HG03097 (cell line): ENCODE results near the gene PSAT1.
"Not testable (repeated sequence)": the region's sequence is repeated elsewhere in the genome, so short reads cannot be mapped to it uniquely, and the experiment has no call there.

Experiments
- ATAC-seq: cut with Tn5 transposase; IDR thresholded peaks from one replicate; pipeline ENCODE4 v1.9.1; 2021; ENCODE audit not compliant: unreplicated experiment, low FRiP score

PSAT1 gene

GRCh38 chr9:78296893-78297671 is at the start of gene PSAT1:
Gene PSAT1, plus strand, starts transcription at chr9:78297125. Its CDS starts 86 bp downstream, at chr9:78297211.
- peak; percentile 98 for ATAC-seq

- no peak for ATAC-seq
Observed at GRCh38 chr9:78248635-78249034, 48.3 kb upstream of the PSAT1 start.

GRCh38 chr9:78249542-78249941 is 47.4 kb upstream of the PSAT1 start:
- no peak for ATAC-seq

- ATAC-seq: no peak
Observed at GRCh38 chr9:78252616-78253015, 44.3 kb upstream of the PSAT1 start.

GRCh38 chr9:78253285-78253684 is 43.6 kb upstream of the PSAT1 start:
- no peak for ATAC-seq

GRCh38 chr9:78261403-78262001 is 35.4 kb upstream of the PSAT1 start:
- no peak for ATAC-seq

GRCh38 chr9:78262655-78263054 is 34.3 kb upstream of the PSAT1 start:
- ATAC-seq: no peak

- no peak for ATAC-seq
Observed at GRCh38 chr9:78267889-78268288, 29.0 kb upstream of the PSAT1 start.

GRCh38 chr9:78269784-78270183 is 27.1 kb upstream of the PSAT1 start:
- ATAC-seq: no peak

GRCh38 chr9:78272307-78272706 is 24.6 kb upstream of the PSAT1 start:
- no peak for ATAC-seq

GRCh38 chr9:78273761-78274160 is 23.2 kb upstream of the PSAT1 start:
- no peak for ATAC-seq

- no peak for ATAC-seq
Observed at GRCh38 chr9:78278177-78278777, 18.6 kb upstream of the PSAT1 start.

GRCh38 chr9:78278801-78279200 is 18.1 kb upstream of the PSAT1 start:
- no peak for ATAC-seq

- ATAC-seq: no peak
Observed at GRCh38 chr9:78280982-78281668, 15.8 kb upstream of the PSAT1 start.

GRCh38 chr9:78284181-78284580 is 12.7 kb upstream of the PSAT1 start:
- not testable (repeated sequence) for ATAC-seq

- no peak for ATAC-seq
Observed at GRCh38 chr9:78286125-78286524, 10.8 kb upstream of the PSAT1 start.

GRCh38 chr9:78286946-78287388 is 10.0 kb upstream of the PSAT1 start:
- ATAC-seq: no peak

- ATAC-seq: no peak
Observed at GRCh38 chr9:78288214-78288892, 8.6 kb upstream of the PSAT1 start.

GRCh38 chr9:78289474-78289873 is 7.5 kb upstream of the PSAT1 start:
- ATAC-seq: no peak

- ATAC-seq: no peak
Observed at GRCh38 chr9:78291240-78291925, 5.5 kb upstream of the PSAT1 start.
